HFFc6 (cell line): ENCODE data around the gene KIAA0040. TPM values are rescaled to one million over a fixed set of nuclear protein-coding genes. Genes with fewer than 3 reads are reported as not detected.

Experiments used
- DNase-seq: peaks from one replicate; pipeline ENCODE4 v3.0.0-alpha.2; 2018
- H3K27ac Mint-ChIP-seq: 2 replicates; pipeline ENCODE4 v1.8.0; 2020; ENCODE audit warnings: mild to moderate bottlenecking, mixed read lengths
- H3K27me3 Mint-ChIP-seq: 2 replicates; pipeline ENCODE4 v1.8.0; 2021; ENCODE audit warnings: mild to moderate bottlenecking, moderate library complexity, mixed read lengths; ENCODE audit not compliant: insufficient read depth
- H3K36me3 Mint-ChIP-seq: 2 replicates; pipeline ENCODE4 v1.8.0; 2021; ENCODE audit warnings: low read depth, mixed read lengths
- H3K4me1 Mint-ChIP-seq: 2 replicates; pipeline ENCODE4 v1.8.0; 2020; ENCODE audit warnings: low read depth, mixed read lengths
- H3K4me3 Mint-ChIP-seq: 2 replicates; pipeline ENCODE4 v1.8.0; 2020; ENCODE audit warnings: mild to moderate bottlenecking, moderate library complexity, mixed read lengths
- H3K9me3 Mint-ChIP-seq: 2 replicates; pipeline ENCODE4 v1.8.0; 2020; ENCODE audit warnings: mild to moderate bottlenecking, mixed read lengths
- CTCF ChIP-seq: fragments of 200-600 bp; sonication (generic); IDR thresholded peaks from 2 replicates; pipeline ENCODE4 v1.5.0; 2021; ENCODE audit warnings: antibody characterized with exemption, mild to moderate bottlenecking
- total RNA-seq, 6 experiments: library from RNA; stranded (reverse); fragmentation: NEBNext Ultra II Directional; extraction: Animal tissue kit (Norgen Biotek cat#: 25700); gene quantifications; 2 replicates in 1 of 6; 3 replicates in 5 of 6; pipeline ENCODE4 v1.2.3, GENCODE V29; 2021

Gene KIAA0040
- total RNA-seq, 6 experiments from 2014 or later, result not detected

- H3K27ac Mint-ChIP-seq, result no peak overlapping the region
- H3K9me3 Mint-ChIP-seq, result no peaks in the 10 kb centered on the region; the same call in 1 of the 2 replicates
- DNase-seq, result no peak
- no peaks in the 10 kb centered on the region for H3K36me3 Mint-ChIP-seq
- peaks cover 4% of the 10 kb centered on the region for H3K27me3 Mint-ChIP-seq
- H3K4me1 Mint-ChIP-seq, result 0 out of 2 replicates have a peak, but pooled peaks cover 5% of the 10 kb centered on the region
- H3K4me3 Mint-ChIP-seq, result no peak overlapping the region
- TF ChIP-seq CTCF, result no peak
Measured at GRCh38 chr1:175171036-175171913, 21.3 kb downstream of the KIAA0040 start.

DNA sequence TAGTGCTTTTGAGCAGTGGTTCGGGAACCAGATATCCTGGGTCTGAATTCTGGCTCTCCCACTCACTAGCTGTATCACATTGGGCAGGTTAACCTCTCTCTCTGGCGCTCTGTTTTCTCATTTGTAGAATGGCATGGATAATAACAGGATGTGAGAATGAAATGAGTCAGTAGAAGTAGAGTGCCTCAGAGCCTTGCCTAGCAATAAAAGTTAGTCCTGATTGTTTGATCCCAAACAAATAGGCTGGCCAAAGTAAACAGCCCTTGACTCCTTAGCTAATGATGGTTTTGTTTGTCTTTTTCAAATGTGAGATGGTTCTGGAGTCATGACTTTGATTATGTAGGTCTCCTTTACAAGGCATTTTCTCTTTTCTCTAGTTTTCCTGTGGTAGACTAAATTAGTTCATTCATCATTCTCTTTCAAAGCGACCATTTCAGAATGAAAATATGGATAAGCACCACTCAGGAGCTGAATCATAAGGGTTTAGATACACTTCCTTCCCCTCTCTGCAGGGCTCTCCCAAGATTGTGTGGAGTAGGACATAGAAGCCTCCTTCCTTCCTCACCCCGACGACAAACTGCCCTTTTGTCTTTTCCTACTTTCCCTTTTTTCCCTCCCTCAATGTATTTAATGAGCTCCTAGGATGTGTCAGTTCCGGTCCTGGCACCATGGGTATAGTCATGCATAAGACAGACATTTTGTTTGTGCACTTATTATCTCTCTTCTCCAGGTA lies 23.1 kb downstream of the KIAA0040 start:
- H3K9me3 Mint-ChIP-seq, result no peaks in the 10 kb centered on the region; the same call in 1 of the 2 replicates
- H3K27me3 Mint-ChIP-seq, result peaks cover 7% of the 10 kb centered on the region
- 0 out of 2 replicates have a peak, but pooled peaks cover 5% of the 10 kb centered on the region for H3K4me1 Mint-ChIP-seq
- no peak overlapping the region for H3K27ac Mint-ChIP-seq
- no peak overlapping the region for H3K4me3 Mint-ChIP-seq
- no peak for TF ChIP-seq CTCF
- peak; percentile 2 for DNase-seq
- no peaks in the 10 kb centered on the region for H3K36me3 Mint-ChIP-seq

GRCh38 chr1:175168782-175169181 lies 23.8 kb downstream of the KIAA0040 start:
- TF ChIP-seq CTCF, result no peak
- 0 out of 2 replicates have a peak, but pooled peaks cover 5% of the 10 kb centered on the region for H3K4me1 Mint-ChIP-seq
- H3K36me3 Mint-ChIP-seq, result no peaks in the 10 kb centered on the region

DNA sequence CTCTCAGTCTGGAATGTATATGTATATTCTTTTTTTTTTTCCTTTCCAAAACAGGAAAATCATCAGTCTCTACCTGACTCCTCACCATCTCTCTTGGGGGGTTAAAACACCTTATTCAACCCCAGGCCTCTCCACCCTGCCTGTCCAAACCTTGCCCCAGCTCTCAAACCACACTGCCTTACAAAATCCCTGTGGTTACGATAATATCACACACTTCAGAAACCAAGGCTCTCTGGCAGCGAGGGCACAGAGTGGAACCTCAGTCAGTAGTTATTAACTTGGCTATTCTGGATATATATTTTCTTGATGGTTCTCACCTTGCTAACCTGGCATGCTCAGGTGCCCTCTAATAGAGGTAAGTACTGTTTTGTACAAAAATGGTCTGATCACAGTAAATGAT lies 24.7 kb downstream of the KIAA0040 start:
- H3K36me3 Mint-ChIP-seq, result no peaks in the 10 kb centered on the region
- peaks cover 10% of the 10 kb centered on the region for H3K27me3 Mint-ChIP-seq
- no peak overlapping the region for H3K27ac Mint-ChIP-seq
- H3K4me1 Mint-ChIP-seq, result 0 out of 2 replicates have a peak, but pooled peaks cover 5% of the 10 kb centered on the region
- H3K9me3 Mint-ChIP-seq, result no peaks in the 10 kb centered on the region; the same call in 1 of the 2 replicates
- no peak for TF ChIP-seq CTCF
- no peak overlapping the region for H3K4me3 Mint-ChIP-seq
- no peak for DNase-seq

More at GRCh38 chr1:175168782-175169181, 23.8 kb downstream of the KIAA0040 start:
- Mint-ChIP-seq H3K9me3 (no peaks in the 10 kb centered on the region; the same call in 1 of the 2 replicates), H3K27ac (no peak overlapping the region), H3K4me3 (no peak overlapping the region), H3K27me3 (peaks cover 8% of the 10 kb centered on the region)
- DNase-seq, result no peak

GRCh38 chr1:175166746-175167145 lies 25.8 kb downstream of the KIAA0040 start:
- H3K36me3 Mint-ChIP-seq, result no peaks in the 10 kb centered on the region
- H3K27ac Mint-ChIP-seq, result no peak overlapping the region
- H3K27me3 Mint-ChIP-seq, result peaks cover 12% of the 10 kb centered on the region
- H3K9me3 Mint-ChIP-seq, result no peaks in the 10 kb centered on the region; the same call in 1 of the 2 replicates
- H3K4me3 Mint-ChIP-seq, result no peak overlapping the region
- H3K4me1 Mint-ChIP-seq, result 0 out of 2 replicates have a peak, but pooled peaks cover 5% of the 10 kb centered on the region
- no peak for TF ChIP-seq CTCF
- DNase-seq, result no peak
